K562 (cell line): ENCODE results near the gene GPR108. TPM values are rescaled to one million over a fixed set of nuclear protein-coding genes. Genes with fewer than 3 reads are reported as not detected.

ENCODE experiments used
- CBX5 ChIP-seq: IDR thresholded peaks from 2 replicates; pipeline ENCODE4 v1.6.1; 2014; ENCODE audit warnings: low read depth, borderline replicate concordance
- E2F1 ChIP-seq: sonication (generic); formaldehyde crosslinking; IDR thresholded peaks from 2 replicates; pipeline ENCODE4 v1.8.1; 2023; ENCODE audit warnings: mild to moderate bottlenecking, missing genetic modification reagents, moderate library complexity
- HDGF ChIP-seq: fragments of 450-650 bp; IDR thresholded peaks from 2 replicates; pipeline ENCODE4 v1.6.1; 2016
- RREB1 ChIP-seq: fragments of 250-450 bp; sonication (Bioruptor Pico); IDR thresholded peaks from 2 replicates; pipeline ENCODE4 v1.4.0; 2020
- TCF3 ChIP-seq: sonication (generic); formaldehyde crosslinking; IDR thresholded peaks from 2 replicates; pipeline ENCODE4 v1.4.0; 2020; ENCODE audit warnings: mild to moderate bottlenecking, missing genetic modification reagents
- TRIM25 ChIP-seq: fragments of 450-650 bp; IDR thresholded peaks from 2 replicates; pipeline ENCODE4 v1.7.0; 2016; ENCODE audit warnings: borderline replicate concordance
- ZBTB9 ChIP-seq: fragments of 450-650 bp; formaldehyde crosslinking; IDR thresholded peaks from 2 replicates; pipeline ENCODE4 v1.4.0; 2020; ENCODE audit warnings: mild to moderate bottlenecking, moderate library complexity
- ZNF280B ChIP-seq: fragments of 250-450 bp; sonication (Bioruptor Pico); IDR thresholded peaks from 2 replicates; pipeline ENCODE4 v1.5.1; 2021; ENCODE audit warnings: mild to moderate bottlenecking
- ZNF592 ChIP-seq: fragments of 450-650 bp; IDR thresholded peaks from 2 replicates; pipeline ENCODE4 v1.6.1; 2017; ENCODE audit warnings: antibody characterized with exemption, mild to moderate bottlenecking
- ZNF644 ChIP-seq: fragments of 200-800 bp; sonication (Bioruptor generic); IDR thresholded peaks from 2 replicates; pipeline ENCODE4 v1.6.1; 2016; ENCODE audit warnings: low read depth, missing genetic modification characterization, missing compliant biosample characterization
- polyA plus RNA-seq, 8 experiments: library from polyadenylated mRNA; depleted of rRNA in 4 of 8; stranded (reverse) in 5 of 8; unstranded in 3 of 8; fragments of >200 nt; fragmentation: Nextera tagmentation in 2 of 8; fragmentation: Illumina TruSeq in 1 of 8; extraction: Ambion mirVana in 2 of 8; extraction: Trizol in 1 of 8; gene quantifications; 2 replicates each; pipeline versions ENCODE4 v1.2.1 to v1.2.3, GENCODE V29; 2011 to 2014; ENCODE audit warnings: inconsistent platforms in 1 of 8, missing spikeins in 1 of 8
- total RNA-seq, 7 experiments: library from RNA; depleted of rRNA in 6 of 7; stranded (reverse); fragments of >200 nt in 6 of 7; fragmentation: Illumina TruSeq in 2 of 7; extraction: Trizol in 2 of 7; gene quantifications; 2 replicates each; pipeline versions ENCODE4 v1.2.1 to v1.2.3, GENCODE V29; 2011 to 2021; ENCODE audit warnings: low replicate concordance in 1 of 7

GPR108 gene
- total and polyA plus RNA-seq, 9 of the 15 experiments (the other 6 are each of a cell fraction or from before 2014, with no cell fraction given), result 2.4 to 33.2 (median 24.4) TPM

GRCh38 chr19:6682607-6683128 lies 54.7 kb downstream of the GPR108 start (continued):
- no peak for TF ChIP-seq E2F1 (CRISPR knock-in tag)
- TF ChIP-seq RREB1 (CRISPR knock-in tag), result no peak
- TF ChIP-seq HDGF, result no peak
- no peak for TF ChIP-seq CBX5
- no peak for TF ChIP-seq TRIM25
- TF ChIP-seq ZNF280B (CRISPR knock-in tag), result no peak
- no peak for TF ChIP-seq ZBTB9 (CRISPR knock-in tag)
- TF ChIP-seq TCF3 (CRISPR knock-in tag), result peak; percentile 98
- no peak for TF ChIP-seq ZNF592
- TF ChIP-seq ZNF644 (tag), result no peak
